MCF 10A (cell line): ENCODE data around the gene GTF2H2. TPM values are rescaled to one million over a fixed set of nuclear protein-coding genes. Genes with fewer than 3 reads are reported as not detected.
"Not testable (repeated sequence)": the region's sequence is repeated elsewhere in the genome, so short reads cannot be mapped to it uniquely, and the experiment has no call there.

Experiments
- Bru-seq: library from RNA; stranded (reverse); fragments of 400-500 nt; gene quantifications from one replicate; lab custom pipeline; 2021; lab: Mats Ljungman, UMichigan
- BruChase-seq, 2 experiments: library from RNA; stranded (reverse); fragments of 400-500 nt; gene quantifications; one replicate each; lab custom pipeline; 2021; lab: Mats Ljungman, UMichigan
- BruUV-seq: library from RNA; stranded (reverse); fragments of 400-500 nt; replicated peaks from 2 replicates; lab custom pipeline; 2021; lab: Mats Ljungman, UMichigan
- CTCF ChIA-PET: fragments of 300-600 bp; sonication (Branson Sonifier 250); formaldehyde crosslinking; extraction: SDS; loops from one replicate; lab custom pipeline; 2021; ENCODE audit warnings: antibody characterized with exemption, inconsistent platforms; lab: Yijun Ruan, JAX
- POLR2A ChIA-PET: fragments of 300-600, 350-650 bp; sonication (Branson Sonifier 250); formaldehyde crosslinking; extraction: SDS; loops from one replicate; lab custom pipeline; 2020; ENCODE audit warnings: antibody characterized with exemption, inconsistent platforms; lab: Yijun Ruan, JAX
- DNase-seq: peaks from one replicate; pipeline ENCODE4 v3.0.0-alpha.2; 2018; ENCODE audit not compliant: unreplicated experiment
- H3K27ac Mint-ChIP-seq: one replicate; pipeline ENCODE4 v1.8.0; 2022; ENCODE audit warnings: mild to moderate bottlenecking, low read depth, mixed read lengths; ENCODE audit not compliant: unreplicated experiment
- H3K27me3 Mint-ChIP-seq: one replicate; pipeline ENCODE4 v1.8.0; 2022; ENCODE audit warnings: mixed read lengths; ENCODE audit not compliant: insufficient read depth, unreplicated experiment
- H3K36me3 Mint-ChIP-seq: one replicate; pipeline ENCODE4 v1.8.0; 2022; ENCODE audit warnings: mild to moderate bottlenecking, moderate library complexity, mixed read lengths; ENCODE audit not compliant: insufficient read depth, unreplicated experiment
- H3K4me1 Mint-ChIP-seq: one replicate; pipeline ENCODE4 v1.8.0; 2022; ENCODE audit warnings: mixed read lengths; ENCODE audit not compliant: insufficient read depth, unreplicated experiment
- H3K4me3 Mint-ChIP-seq: one replicate; pipeline ENCODE4 v1.8.0; 2022; ENCODE audit warnings: mild to moderate bottlenecking, moderate library complexity, mixed read lengths; ENCODE audit not compliant: unreplicated experiment
- H3K9me3 Mint-ChIP-seq: one replicate; pipeline ENCODE4 v1.8.0; 2022; ENCODE audit warnings: mixed read lengths; ENCODE audit not compliant: unreplicated experiment
- intact Hi-C: fragments of 100-400 bp; cut with micrococcal nuclease; formaldehyde crosslinking; loops from 2 replicates; pipeline ENCODE4 v1.14.1; 2022
- long read RNA-seq: library from polyadenylated mRNA; stranded (forward); transcript quantifications from one replicate; pipeline ENCODE4 v2.0.0, GENCODE V29; 2022
- total RNA-seq: library from RNA; stranded (reverse); gene quantifications from 2 replicates; pipeline ENCODE4 v1.2.3, GENCODE V29; 2022

The GTF2H2 gene
- 16.6 and 19.4 TPM in 2 replicates for total RNA-seq
- Bru-seq, nascent RNA: percentile 52 among the genes with signal in this experiment
- BruChase-seq, experiment 1, labeled RNA remaining after a 6-hour chase: percentile 54 among the genes with signal in this experiment
- BruChase-seq, experiment 2, labeled RNA remaining after a 2-hour chase: percentile 56 among the genes with signal in this experiment
- long read RNA-seq, full-length matches to known transcripts: 5 of 35 reads
- long read RNA-seq, partial matches to known transcripts: 12 of 35 reads
- long read RNA-seq, other reads (novel, unspliced or antisense): 18 of 35 reads

DNA sequence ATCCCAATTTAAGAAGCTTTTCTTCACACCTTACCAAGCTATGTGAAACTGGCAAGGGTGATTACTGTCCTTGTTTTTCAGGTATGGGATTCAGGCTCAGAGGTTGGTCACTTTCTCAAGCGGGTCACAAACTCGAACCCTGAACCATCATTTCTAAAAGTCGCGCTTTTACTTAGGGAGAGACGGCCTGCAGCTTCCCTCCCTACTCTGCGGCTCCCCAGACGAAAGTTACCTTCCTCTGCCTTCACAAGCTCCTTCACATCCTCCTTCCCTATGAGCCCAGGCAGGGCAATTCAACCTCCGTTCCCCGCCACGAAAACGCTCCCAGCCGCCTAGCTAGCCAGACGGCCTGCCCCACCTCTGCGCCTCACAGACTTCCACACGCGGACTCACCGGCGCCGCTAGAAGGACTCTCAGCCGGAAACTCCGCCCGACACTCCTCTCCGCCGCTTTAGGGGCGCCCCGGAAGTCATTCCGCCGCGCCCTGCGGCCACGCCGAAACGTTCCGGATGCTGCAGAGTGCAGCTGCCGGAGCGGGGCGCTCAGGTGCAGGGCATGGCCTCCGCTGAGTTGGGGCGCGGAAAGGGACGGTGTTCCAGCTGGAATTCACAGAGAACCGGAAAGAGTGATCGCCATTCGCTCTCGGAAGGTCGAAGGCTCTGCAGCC, at the start of gene GTF2H2:
Gene GTF2H2 (minus strand): TSS at position 415 of the 667 bp plus-strand sequence. CDS start 4,913 bp downstream, outside the sequence.
- CTCF ChIA-PET, intact Hi-C loops, DNase-seq, POLR2A ChIA-PET, H3K36me3 Mint-ChIP-seq, H3K9me3 Mint-ChIP-seq, H3K4me1 Mint-ChIP-seq, BruUV-seq, H3K27ac Mint-ChIP-seq, H3K4me3 Mint-ChIP-seq, H3K27me3 Mint-ChIP-seq: not testable (repeated sequence)

DNA sequence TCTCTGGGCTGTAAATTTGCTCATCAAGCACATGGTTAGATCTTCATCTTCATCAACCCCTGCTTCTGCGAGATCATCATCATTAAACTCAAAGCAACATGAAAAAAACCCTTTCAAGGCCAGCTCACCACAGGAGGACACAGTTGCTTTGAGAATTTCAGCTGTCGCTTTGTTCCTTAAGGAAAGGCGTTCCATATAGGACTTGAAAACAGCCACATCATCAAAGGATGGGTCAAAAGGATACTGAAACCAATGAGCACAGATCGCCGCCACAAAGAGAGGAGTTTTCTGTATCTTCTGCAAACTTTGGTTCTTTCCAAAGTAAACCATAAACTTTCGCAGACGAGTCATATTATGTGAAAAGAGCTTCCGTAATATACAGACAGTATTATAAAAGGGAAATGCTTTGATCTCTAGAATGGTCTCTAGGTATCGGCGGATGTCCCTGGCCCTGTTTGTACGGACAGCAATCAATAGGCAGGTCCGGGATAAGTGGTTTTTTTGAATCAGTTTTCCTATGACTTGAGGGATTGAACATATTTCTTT, 42.3 kb upstream of the GTF2H2 start:
- BruUV-seq, POLR2A ChIA-PET, H3K4me1 Mint-ChIP-seq, H3K27me3 Mint-ChIP-seq, H3K36me3 Mint-ChIP-seq, intact Hi-C loops, DNase-seq, CTCF ChIA-PET, H3K9me3 Mint-ChIP-seq, H3K27ac Mint-ChIP-seq, H3K4me3 Mint-ChIP-seq: not testable (repeated sequence)

DNA sequence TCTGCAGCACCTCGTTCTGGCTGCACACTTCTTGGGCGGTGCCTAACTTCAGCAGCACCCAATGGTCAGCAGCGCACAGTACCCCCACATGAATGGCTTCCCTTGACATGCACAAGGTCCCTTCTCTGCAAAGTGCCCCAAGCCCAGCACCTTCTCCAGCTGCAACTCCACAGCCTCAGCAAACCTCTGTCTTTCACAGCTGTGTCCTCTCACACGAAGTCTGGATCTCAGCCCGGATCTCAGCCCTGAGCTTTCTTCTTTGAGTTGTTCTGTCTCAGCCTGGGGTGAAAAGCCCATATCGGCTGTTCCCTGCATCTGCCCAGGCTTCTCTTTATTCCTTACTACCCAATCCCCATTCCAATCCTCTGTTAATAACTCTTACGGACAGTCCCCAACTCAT, 32.5 kb upstream of the GTF2H2 start:
- H3K4me3 Mint-ChIP-seq, H3K36me3 Mint-ChIP-seq, H3K27ac Mint-ChIP-seq, H3K9me3 Mint-ChIP-seq, POLR2A ChIA-PET, H3K27me3 Mint-ChIP-seq, BruUV-seq, H3K4me1 Mint-ChIP-seq, CTCF ChIA-PET, DNase-seq, intact Hi-C loops: not testable (repeated sequence)

DNA sequence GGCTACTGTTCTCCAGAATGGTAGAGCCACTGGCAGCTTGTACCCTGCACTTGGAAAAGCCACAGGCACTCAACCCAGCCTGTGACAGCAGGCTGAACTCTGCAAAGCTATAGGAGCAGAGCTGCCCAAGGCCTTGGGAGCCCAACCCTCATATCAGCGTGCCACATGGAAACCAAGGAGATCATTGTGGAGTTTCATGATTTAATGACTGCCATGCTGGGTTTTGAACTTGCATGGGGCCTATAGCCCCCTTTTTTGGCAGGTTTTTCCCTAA, 30.4 kb upstream of the GTF2H2 start:
- not testable (repeated sequence) for H3K27ac Mint-ChIP-seq

DNA sequence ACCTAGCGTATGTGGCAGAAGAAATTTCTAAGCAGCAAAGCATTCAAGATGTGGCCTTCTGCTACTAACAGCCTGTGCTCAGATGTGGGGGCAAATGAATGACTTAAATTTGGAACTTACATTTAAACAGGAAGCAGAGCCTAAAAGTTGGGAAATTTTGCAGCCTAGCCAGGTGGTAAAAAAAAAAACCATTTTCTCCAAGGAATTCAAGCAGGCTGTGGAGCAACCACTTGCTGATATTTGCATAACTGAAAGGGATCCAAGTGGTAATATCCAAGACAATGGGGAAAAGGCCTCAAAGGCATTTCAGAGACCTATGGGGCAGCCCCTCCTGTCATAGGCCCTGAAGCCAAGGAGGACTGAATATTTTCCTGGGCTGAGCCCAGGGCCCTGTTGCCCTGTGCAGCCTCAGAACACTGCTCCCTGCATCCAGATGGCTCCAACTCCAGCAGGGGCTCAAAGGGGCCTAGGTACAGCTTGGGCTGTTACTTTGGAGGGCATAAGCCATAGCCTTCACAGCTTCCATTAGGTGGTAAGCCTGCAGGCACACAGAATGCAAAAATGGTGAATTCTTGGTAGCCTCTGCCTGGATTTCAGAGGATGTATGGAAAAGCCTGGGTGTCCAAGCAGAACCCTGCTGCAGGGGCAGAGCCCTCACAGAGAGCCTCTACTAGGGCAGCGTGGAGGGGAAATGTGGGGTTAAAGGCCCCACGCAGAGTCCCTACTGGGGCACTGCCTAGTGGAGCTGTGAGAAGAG, 29.9 kb upstream of the GTF2H2 start:
- H3K27ac Mint-ChIP-seq, H3K4me3 Mint-ChIP-seq, H3K4me1 Mint-ChIP-seq, BruUV-seq, CTCF ChIA-PET, H3K27me3 Mint-ChIP-seq, H3K9me3 Mint-ChIP-seq, intact Hi-C loops, H3K36me3 Mint-ChIP-seq, DNase-seq, POLR2A ChIA-PET: not testable (repeated sequence)

More for the DNA sequence above, 30.4 kb upstream of the GTF2H2 start:
- H3K4me1 Mint-ChIP-seq, H3K36me3 Mint-ChIP-seq, BruUV-seq, intact Hi-C loops, POLR2A ChIA-PET, DNase-seq, H3K4me3 Mint-ChIP-seq, H3K27me3 Mint-ChIP-seq, H3K9me3 Mint-ChIP-seq, CTCF ChIA-PET: not testable (repeated sequence)

DNA sequence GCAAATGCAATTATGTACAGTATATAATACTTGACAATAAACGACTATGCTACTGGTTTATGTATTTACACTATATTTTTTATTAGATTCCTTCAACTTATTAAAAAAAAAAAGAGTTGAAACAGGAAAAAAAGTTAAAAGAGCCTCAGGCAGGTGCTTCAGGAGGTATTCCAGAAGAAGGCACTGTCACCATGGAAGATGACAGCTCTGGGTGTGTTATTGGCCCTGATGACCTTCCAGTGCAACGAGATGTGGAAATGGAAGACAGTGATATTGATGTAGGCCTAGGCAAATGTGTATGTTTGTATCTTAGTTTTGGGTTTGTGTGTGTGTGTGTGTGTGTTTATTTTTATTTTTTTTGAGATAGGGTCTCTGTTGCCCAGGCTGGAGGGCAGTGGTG, 22.3 kb upstream of the GTF2H2 start:
- BruUV-seq, CTCF ChIA-PET, H3K36me3 Mint-ChIP-seq, H3K9me3 Mint-ChIP-seq, H3K27me3 Mint-ChIP-seq, H3K4me3 Mint-ChIP-seq, H3K27ac Mint-ChIP-seq, DNase-seq, intact Hi-C loops, H3K4me1 Mint-ChIP-seq, POLR2A ChIA-PET: not testable (repeated sequence)

DNA sequence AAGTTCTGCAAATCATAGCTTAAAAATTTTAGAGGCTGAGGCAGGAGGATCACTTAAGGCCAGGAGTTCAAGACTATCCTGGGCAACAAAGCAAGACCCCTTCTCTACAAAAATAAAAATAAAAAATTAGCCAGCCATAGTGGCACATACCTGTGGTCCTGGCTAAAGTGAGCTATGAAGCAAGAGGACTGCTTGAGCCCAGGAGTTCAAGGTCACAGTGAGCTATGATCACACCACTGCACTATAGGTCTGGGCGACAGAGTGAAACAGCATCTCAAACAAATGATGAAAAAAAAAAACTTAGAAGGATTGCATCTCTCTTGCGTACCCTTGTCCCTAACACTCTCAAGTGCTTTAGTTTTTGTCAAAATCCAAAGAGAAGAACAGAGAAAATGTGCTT, 21.3 kb upstream of the GTF2H2 start:
- H3K27ac Mint-ChIP-seq, BruUV-seq, H3K4me3 Mint-ChIP-seq, POLR2A ChIA-PET, H3K4me1 Mint-ChIP-seq, CTCF ChIA-PET, H3K27me3 Mint-ChIP-seq, H3K36me3 Mint-ChIP-seq, intact Hi-C loops, H3K9me3 Mint-ChIP-seq, DNase-seq: not testable (repeated sequence)

DNA sequence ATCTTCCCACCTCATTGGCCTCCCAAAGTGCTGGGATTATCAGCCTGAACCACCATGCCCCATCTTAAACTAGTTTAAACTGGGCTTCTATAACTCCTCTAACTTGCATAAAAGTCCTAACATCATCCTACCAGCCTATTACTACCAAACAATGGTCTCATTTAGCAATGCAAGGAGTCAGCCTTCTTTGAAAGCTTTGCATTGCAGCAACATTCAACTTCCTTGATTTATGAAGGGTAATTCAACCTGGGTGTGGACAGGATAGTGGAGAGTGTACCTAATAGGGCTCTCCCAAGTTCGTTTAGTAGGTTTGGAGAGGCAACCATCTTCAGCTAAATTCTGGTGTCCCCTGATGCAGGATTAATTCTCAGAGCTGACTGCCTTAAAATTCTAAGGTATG, 18.7 kb upstream of the GTF2H2 start:
- CTCF ChIA-PET, H3K4me3 Mint-ChIP-seq, H3K36me3 Mint-ChIP-seq, H3K9me3 Mint-ChIP-seq, BruUV-seq, intact Hi-C loops, POLR2A ChIA-PET, DNase-seq, H3K4me1 Mint-ChIP-seq, H3K27me3 Mint-ChIP-seq, H3K27ac Mint-ChIP-seq: not testable (repeated sequence)
